ENCODE results near the gene CASP9. TPM values are rescaled to one million over a fixed set of nuclear protein-coding genes. Genes with fewer than 3 reads are reported as not detected.

The CASP9 gene
- total RNA-seq, 1 experiment from 2014 or later, result 13.5 TPM

- TF ChIP-seq ARID4B (CRISPR knock-in tag; IDR thresholded peaks at IDR 0.05; ENCODE audit: borderline replicate concordance), result no peak
- TF ChIP-seq ATF2 (CRISPR knock-in tag; IDR thresholded peaks at IDR 0.05; ENCODE audit: borderline replicate concordance, low read depth), result no peak
- TF ChIP-seq AR (CRISPR knock-in tag; IDR thresholded peaks at IDR 0.05), result no peak
- TF ChIP-seq NR2C2 (CRISPR knock-in tag; IDR thresholded peaks at IDR 0.05), result no peak
- TF ChIP-seq IRF2 (CRISPR knock-in tag; IDR thresholded peaks at IDR 0.05; ENCODE audit: borderline replicate concordance, low read depth), result no peak
- no peak for TF ChIP-seq CDX4 (CRISPR knock-in tag; IDR thresholded peaks at IDR 0.05; ENCODE audit: borderline replicate concordance)
- TF ChIP-seq ZSCAN18 (CRISPR knock-in tag; IDR thresholded peaks at IDR 0.05), result no peak
- no peak for TF ChIP-seq SOX15 (CRISPR knock-in tag; IDR thresholded peaks at IDR 0.05)
Observed at GRCh38 chr1:15493869-15494390, 30.1 kb downstream of the CASP9 start (continued).

- DNase-seq (ENCODE audit: low spot score) (no peak), ATAC-seq (no peak)
- Mint-ChIP-seq H3K9me3 (peaks cover under 1% of the 10 kb centered on the region), H3K27ac (no peak overlapping the region), H3K36me3 (peaks cover 23% of the 10 kb centered on the region), H3K27me3 (ENCODE audit: low read depth) (no peaks in the 10 kb centered on the region), H3K4me1 (peaks cover 18% of the 10 kb centered on the region), H3K4me3 (no peak overlapping the region)
- ChIA-PET POLR2A (interaction anchor here (0.6 kb wide), 1 partner anchor 17 kb away, joined by 5 read pairs; the partner anchor contains the start of gene CELA2B), CTCF (no interaction called here)
- TF ChIP-seq USF2 (CRISPR knock-in tag; IDR thresholded peaks at IDR 0.05), result no peak
- TF ChIP-seq SOX15 (CRISPR knock-in tag; IDR thresholded peaks at IDR 0.05), result no peak
- TF ChIP-seq ZMAT4 (CRISPR knock-in tag; IDR thresholded peaks at IDR 0.05), result no peak
- TF ChIP-seq ZNF281 (CRISPR knock-in tag; IDR thresholded peaks at IDR 0.05), result no peak
- no peak for TF ChIP-seq ATF6 (CRISPR knock-in tag; IDR thresholded peaks at IDR 0.05)
- TF ChIP-seq ERG (CRISPR knock-in tag; IDR thresholded peaks at IDR 0.05), result no peak
- no peak for TF ChIP-seq ZNF121 (CRISPR knock-in tag; IDR thresholded peaks at IDR 0.05)
- TF ChIP-seq OVOL2 (CRISPR knock-in tag; IDR thresholded peaks at IDR 0.05; ENCODE audit: borderline replicate concordance), result no peak
- no peak for TF ChIP-seq JUN (CRISPR knock-in tag; IDR thresholded peaks at IDR 0.05)
Observed at GRCh38 chr1:15492596-15492995, 31.4 kb downstream of the CASP9 start.
